Psoas muscle (tissue), 8 donors: ENCODE results near the gene CSRP2. TPM values are rescaled to one million over a fixed set of nuclear protein-coding genes. Genes with fewer than 3 reads are reported as not detected.

Source experiments
- ATAC-seq, 4 donors: fragments of 200-7000 bp; cut with Tn5 transposase; one replicate each; pipeline ENCODE4 v1.9.1; 2020; ENCODE audit warnings: moderate library complexity in 3 of 4, mild to moderate bottlenecking in 2 of 4
- DNase-seq, 2 donors: peaks; one replicate each; pipeline ENCODE4 v3.0.0-alpha.2; 2020
- H3K27ac ChIP-seq: fragments of 200-600 bp; one replicate; pipeline ENCODE4 v1.8.0; 2022
- H3K27me3 ChIP-seq, 3 donors: fragments of 200-600 bp in 1 of 3; one replicate each; pipeline versions ENCODE4 v1.6.1 to v1.8.0; 2013 to 2022; ENCODE audit warnings: low read length in 2 of 3, mild to moderate bottlenecking in 2 of 3, moderate library complexity in 1 of 3; ENCODE audit not compliant: insufficient read depth in 3 of 3
- H3K36me3 ChIP-seq, 2 donors: fragments of 200-600 bp in 1 of 2; one replicate each; pipeline versions ENCODE4 v1.6.1 to v1.8.0; 2013 to 2022; ENCODE audit warnings: low read depth in 1 of 2, mild to moderate bottlenecking in 1 of 2, moderate library complexity in 1 of 2; ENCODE audit not compliant: insufficient read depth in 1 of 2
- H3K4me1 ChIP-seq: fragments of 200-600 bp; one replicate; pipeline ENCODE4 v1.8.0; 2022
- H3K4me3 ChIP-seq: fragments of 200-600 bp; one replicate; pipeline ENCODE4 v1.8.0; 2022; ENCODE audit warnings: mild to moderate bottlenecking
- H3K9me3 ChIP-seq: fragments of 200-600 bp; one replicate; pipeline ENCODE4 v1.8.0; 2022
- WGBS, 3 donors: extraction: QIAGEN DNeasy Blood & Tissue Kit; methylation state at CpG; one replicate each; pipeline versions ENCODE4 v1.1.6 to v1.1.7; 2013; 5-methylcytosine and 5-hydroxymethylcytosine counted together
- intact Hi-C, 2 donors: fragments of 100-400 bp; cut with DNase I; formaldehyde crosslinking; loops; one replicate each; pipeline versions ENCODE4 v1.11.0 to v1.14.2; 2022
- polyA plus RNA-seq, 3 donors: library from polyadenylated mRNA; stranded (reverse); fragments of 200-250 nt; gene quantifications; one replicate each; pipeline ENCODE4 v1.2.3, GENCODE V29; 2013
- total RNA-seq, 4 donors: library from RNA; stranded (reverse); fragmentation: NEBNext Ultra II Directional in 2 of 4; extraction: Animal tissue kit (Norgen Biotek cat#: 25700) in 2 of 4; gene quantifications; one replicate each; pipeline versions ENCODE4 v1.2.1 to v1.2.4, GENCODE V29; 2021 to 2023
- TF ChIP-seq, protein P1 (sequence below): fragments of 200-600 bp; IDR thresholded peaks from one replicate; pipeline ENCODE4 v1.8.0; 2022; ENCODE audit warnings: antibody characterized with exemption
- donor health status: healthy with polysubstance abuse.
- donor health status: DM: no; HTN: no; CAD: no; lungs with moderate emphysema.
- donor health status: Bipolar disorder and iron deficiency.
- donor health status: healthy.
- donor health status: DM: yes; HTN: yes; CAD: no.
- donor health status: DM: no; HTN: no; CAD: no.
- donor health status: DM: no; HTN: no; CAD: no.
- donor health status: DM: yes; HTN: yes; CAD: no.

The CSRP2 gene
- total and polyA plus RNA-seq, 7 donors: 5.2 to 22.3 (median 11.4) TPM

DNA sequence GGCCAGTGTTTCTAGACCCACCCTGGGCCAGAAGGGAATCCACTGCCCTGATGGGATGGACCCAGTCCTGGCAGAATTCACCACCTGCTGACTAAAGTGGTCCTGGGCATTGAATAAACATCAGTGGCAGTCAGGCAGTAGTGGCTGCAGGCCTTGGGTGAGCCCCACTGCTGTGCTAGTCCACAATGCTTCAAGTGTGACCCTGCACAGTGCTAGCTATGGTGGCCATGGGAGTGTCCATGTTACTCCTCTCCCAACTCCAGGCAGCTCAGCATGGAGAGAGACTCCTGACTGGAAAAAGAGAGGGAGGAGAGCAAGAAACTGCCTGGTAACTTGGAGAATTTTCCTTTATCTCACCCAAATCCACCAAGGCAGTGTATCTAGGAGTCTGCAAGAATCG lies 17.5 kb upstream of the CSRP2 start:
- 82 to 95% (median 83%) methylated on average over 1 of the region's 1 CpG for WGBS, 3 donors
- TF ChIP-seq, protein P1, sequence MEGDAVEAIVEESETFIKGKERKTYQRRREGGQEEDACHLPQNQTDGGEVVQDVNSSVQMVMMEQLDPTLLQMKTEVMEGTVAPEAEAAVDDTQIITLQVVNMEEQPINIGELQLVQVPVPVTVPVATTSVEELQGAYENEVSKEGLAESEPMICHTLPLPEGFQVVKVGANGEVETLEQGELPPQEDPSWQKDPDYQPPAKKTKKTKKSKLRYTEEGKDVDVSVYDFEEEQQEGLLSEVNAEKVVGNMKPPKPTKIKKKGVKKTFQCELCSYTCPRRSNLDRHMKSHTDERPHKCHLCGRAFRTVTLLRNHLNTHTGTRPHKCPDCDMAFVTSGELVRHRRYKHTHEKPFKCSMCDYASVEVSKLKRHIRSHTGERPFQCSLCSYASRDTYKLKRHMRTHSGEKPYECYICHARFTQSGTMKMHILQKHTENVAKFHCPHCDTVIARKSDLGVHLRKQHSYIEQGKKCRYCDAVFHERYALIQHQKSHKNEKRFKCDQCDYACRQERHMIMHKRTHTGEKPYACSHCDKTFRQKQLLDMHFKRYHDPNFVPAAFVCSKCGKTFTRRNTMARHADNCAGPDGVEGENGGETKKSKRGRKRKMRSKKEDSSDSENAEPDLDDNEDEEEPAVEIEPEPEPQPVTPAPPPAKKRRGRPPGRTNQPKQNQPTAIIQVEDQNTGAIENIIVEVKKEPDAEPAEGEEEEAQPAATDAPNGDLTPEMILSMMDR: no peak

DNA sequence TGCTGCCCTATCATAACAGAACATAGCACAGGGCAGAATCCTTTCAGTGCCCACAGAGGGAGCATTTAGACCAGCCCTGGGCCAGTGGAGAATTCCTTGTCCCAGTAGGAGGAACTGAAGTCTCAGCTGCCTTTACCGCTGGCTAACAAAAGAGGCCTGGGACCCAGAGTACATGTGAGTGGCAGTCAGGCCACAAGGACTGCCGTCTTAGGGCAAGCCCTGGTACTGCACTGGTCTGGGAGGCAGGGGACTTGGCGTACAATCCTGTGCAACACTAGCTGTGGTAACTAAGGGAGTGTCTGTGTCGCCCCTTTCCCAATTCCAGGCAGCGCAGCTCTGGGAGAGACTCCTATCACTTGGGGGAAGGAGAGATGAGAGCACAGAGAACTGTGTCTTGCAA lies 17.0 kb upstream of the CSRP2 start:
- H3K27me3 ChIP-seq: no peaks in the 10 kb centered on the region
- H3K36me3 ChIP-seq: no peaks in the 10 kb centered on the region
- H3K9me3 ChIP-seq: no peaks in the 10 kb centered on the region
- 92 to 97% (median 96%) methylated on average over 5 of the region's 5 CpGs for WGBS, 3 donors
- TF ChIP-seq, protein P1: no peak
- DNase-seq: no peak
- no peak overlapping the region for H3K4me3 ChIP-seq
- H3K4me1 ChIP-seq: no peaks in the 10 kb centered on the region
- no peak for ATAC-seq
- intact Hi-C loops: no loop called here
- H3K27ac ChIP-seq: no peak overlapping the region

More for the DNA sequence above, 17.5 kb upstream of the CSRP2 start:
- no peaks in the 10 kb centered on the region for H3K9me3 ChIP-seq
- H3K36me3 ChIP-seq: no peaks in the 10 kb centered on the region
- DNase-seq (no peak), ATAC-seq (no peak)
- intact Hi-C loops: no loop called here
- H3K27ac ChIP-seq: no peak overlapping the region
- H3K4me3 ChIP-seq: no peak overlapping the region
- H3K4me1 ChIP-seq: no peaks in the 10 kb centered on the region
- no peaks in the 10 kb centered on the region for H3K27me3 ChIP-seq

DNA sequence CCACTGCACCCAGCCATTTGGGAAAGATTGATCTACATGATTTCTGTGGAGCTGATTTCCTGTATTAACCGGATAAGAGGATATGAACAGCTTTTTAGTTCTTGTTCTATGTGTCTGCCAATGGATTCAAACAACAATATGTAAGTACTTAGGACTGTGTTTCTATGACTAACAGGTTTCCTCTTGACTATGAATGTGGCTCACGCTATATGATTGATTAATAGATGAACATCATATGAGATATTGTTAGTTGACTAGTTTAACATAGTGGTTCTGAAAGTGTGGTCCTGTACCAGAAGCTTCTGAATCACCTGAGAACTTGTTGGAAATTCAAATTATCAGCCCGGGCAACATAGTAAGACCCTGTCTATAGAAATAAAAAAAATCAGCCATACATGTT lies 12.8 kb upstream of the CSRP2 start:
- H3K27me3 ChIP-seq: no peaks in the 10 kb centered on the region
- no peaks in the 10 kb centered on the region for H3K9me3 ChIP-seq
- intact Hi-C loops: no loop called here
- DNase-seq: no peak
- H3K4me1 ChIP-seq: no peaks in the 10 kb centered on the region
- H3K27ac ChIP-seq: no peak overlapping the region
- H3K36me3 ChIP-seq: no peaks in the 10 kb centered on the region
- WGBS, 3 donors: 92 to 94% (median 94%) methylated on average over 3 of the region's 3 CpGs
- TF ChIP-seq, protein P1: no peak
- no peak overlapping the region for H3K4me3 ChIP-seq
- ATAC-seq: no peak

DNA sequence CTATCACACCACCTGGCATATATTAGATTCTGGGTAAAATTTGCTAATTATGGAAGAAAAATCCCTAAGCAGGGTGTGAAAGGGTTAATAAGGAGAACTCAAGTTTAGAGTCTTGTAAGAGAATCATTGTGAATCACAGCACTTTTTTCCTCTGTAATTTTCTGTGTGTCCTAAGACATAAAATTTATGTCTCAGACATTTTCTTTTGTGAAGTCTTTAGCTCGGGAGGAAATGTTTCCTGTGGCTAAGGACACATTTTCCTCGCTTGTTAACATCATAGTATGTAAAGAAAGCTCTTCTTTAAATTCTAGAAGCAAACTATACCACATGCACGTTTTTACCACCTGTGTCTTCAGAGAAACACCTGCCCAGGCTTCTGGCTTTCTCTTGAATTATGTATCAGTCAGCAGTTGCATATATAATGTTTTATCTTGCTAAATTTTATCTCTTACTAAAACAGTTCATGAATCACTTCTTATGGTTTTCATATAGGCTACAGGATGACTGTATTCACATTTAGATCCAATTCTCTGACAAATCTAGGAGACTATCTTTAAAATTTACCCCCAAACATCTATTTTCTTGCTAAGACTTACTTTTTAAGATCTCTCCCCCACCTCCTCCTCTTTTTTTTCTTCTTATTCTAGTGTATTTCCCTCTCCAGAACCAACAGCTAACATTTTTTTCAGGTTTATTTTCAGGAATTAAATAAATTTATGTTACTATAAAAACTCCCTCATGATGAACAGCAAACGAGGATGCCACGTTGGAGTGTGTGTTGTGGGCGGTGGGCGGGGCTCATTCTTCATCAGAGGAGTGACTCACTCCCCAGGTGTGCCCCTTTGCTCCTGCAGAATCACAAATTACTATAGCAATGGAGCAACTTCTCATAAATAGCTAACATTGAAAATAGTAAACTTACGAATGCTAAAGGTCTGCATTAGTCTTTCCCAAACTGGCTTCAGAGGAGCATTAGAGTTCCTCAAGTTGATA lies 11.6 kb upstream of the CSRP2 start:
- DNase-seq (no peak), ATAC-seq (no peak)
- WGBS, 3 donors: 48 to 54% (median 53%) methylated on average over 8 of the region's 8 CpGs
- Histone ChIP-seq H3K4me1 (no peaks in the 10 kb centered on the region), H3K9me3 (no peaks in the 10 kb centered on the region), H3K4me3 (no peak overlapping the region), H3K36me3 (no peaks in the 10 kb centered on the region), H3K27ac (no peak overlapping the region), H3K27me3 (peaks cover 0 to 1% (median 0%) of the 10 kb centered on the region in 3 donors)
- intact Hi-C loops: no loop called here
- TF ChIP-seq, protein P1: no peak
